ENCODE measurements around the gene INPP5A.

The INPP5A gene

GRCh38 chr10:132584081-132584480 is 46.5 kb downstream of the INPP5A start:
- DNase-seq = no peak
- TF ChIP-seq CTCF (IDR thresholded peaks at IDR 0.05; ENCODE audit: low read depth, low read length) = no peak
- no peaks in the 10 kb centered on the region for H3K9me3 ChIP-seq (ENCODE audit: severe bottlenecking)

GRCh38 chr10:132585732-132586722 is 48.4 kb downstream of the INPP5A start:
- Histone ChIP-seq H3K4me3 (ENCODE audit: low read depth, low read length) (no peak overlapping the region), H3K27ac (no peak overlapping the region), H3K9me3 (ENCODE audit: severe bottlenecking) (no peaks in the 10 kb centered on the region), H3K27me3 (ENCODE audit: insufficient read depth, low read depth, severe bottlenecking) (no peaks in the 10 kb centered on the region), H3K36me3 (no peaks in the 10 kb centered on the region)
- no peak for TF ChIP-seq CTCF (IDR thresholded peaks at IDR 0.05; ENCODE audit: low read depth, low read length)
- no peak for DNase-seq

More at GRCh38 chr10:132584081-132584480, 46.5 kb downstream of the INPP5A start:
- H3K27ac ChIP-seq = no peak overlapping the region
- no peak overlapping the region for H3K4me3 ChIP-seq (ENCODE audit: low read depth, low read length)
- no peaks in the 10 kb centered on the region for H3K36me3 ChIP-seq
- no peaks in the 10 kb centered on the region for H3K27me3 ChIP-seq (ENCODE audit: insufficient read depth, low read depth, severe bottlenecking)

- H3K27ac ChIP-seq = no peak overlapping the region
- H3K9me3 ChIP-seq (ENCODE audit: severe bottlenecking) = no peaks in the 10 kb centered on the region
- no peak for TF ChIP-seq CTCF (IDR thresholded peaks at IDR 0.05; ENCODE audit: low read depth, low read length)
- H3K27me3 ChIP-seq (ENCODE audit: insufficient read depth, low read depth, severe bottlenecking) = no peaks in the 10 kb centered on the region
- DNase-seq = no peak
- no peak overlapping the region for H3K4me3 ChIP-seq (ENCODE audit: low read depth, low read length)
- no peaks in the 10 kb centered on the region for H3K36me3 ChIP-seq
Observed at GRCh38 chr10:132586739-132587138, 49.2 kb downstream of the INPP5A start.

- TF ChIP-seq CTCF (IDR thresholded peaks at IDR 0.05; ENCODE audit: low read depth, low read length) = no peak
- H3K9me3 ChIP-seq (ENCODE audit: severe bottlenecking) = no peaks in the 10 kb centered on the region
- no peak overlapping the region for H3K4me3 ChIP-seq (ENCODE audit: low read depth, low read length)
- H3K27ac ChIP-seq = no peak overlapping the region
- H3K27me3 ChIP-seq (ENCODE audit: insufficient read depth, low read depth, severe bottlenecking) = no peaks in the 10 kb centered on the region
- no peak for DNase-seq
- H3K36me3 ChIP-seq = no peaks in the 10 kb centered on the region
Observed at GRCh38 chr10:132587175-132587574, 49.6 kb downstream of the INPP5A start.

- no peak overlapping the region for H3K4me3 ChIP-seq (ENCODE audit: low read depth, low read length)
- no peaks in the 10 kb centered on the region for H3K27me3 ChIP-seq (ENCODE audit: insufficient read depth, low read depth, severe bottlenecking)
- H3K27ac ChIP-seq = no peak overlapping the region
- DNase-seq = no peak
- no peak for TF ChIP-seq CTCF (IDR thresholded peaks at IDR 0.05; ENCODE audit: low read depth, low read length)
- H3K9me3 ChIP-seq (ENCODE audit: severe bottlenecking) = no peaks in the 10 kb centered on the region
- no peaks in the 10 kb centered on the region for H3K36me3 ChIP-seq
Observed at GRCh38 chr10:132588301-132589013, 50.9 kb downstream of the INPP5A start.

All from WERI-Rb-1 (cell line).